ENCODE data around the gene STX12. TPM values are rescaled to one million over a fixed set of nuclear protein-coding genes. Genes with fewer than 3 reads are reported as not detected.
A peak's percentile ranks its signal among the peaks of the same experiment; 100 is the strongest.
"Not testable (repeated sequence)": the region's sequence is repeated elsewhere in the genome, so short reads cannot be mapped to it uniquely, and the experiment has no call there.

The STX12 gene
- total RNA-seq, 2 donors from 2014 or later: 49.2 to 65.0 TPM

- Histone ChIP-seq H3K4me1 (no peaks in the 10 kb centered on the region), H3K27me3 (no peaks in the 10 kb centered on the region), H3K27ac (no peak overlapping the region), H3K36me3 (peaks cover 9% of the 10 kb centered on the region), H3K9ac (ENCODE audit: low read depth in 2 of 2, low read length in 2 of 2) (no peak overlapping the region), H3K4me3 (no peak overlapping the region), H3K9me3 (no peaks in the 10 kb centered on the region)
- DNase-seq: no peak
- no peak for TF ChIP-seq CTCF (IDR thresholded peaks at IDR 0.05)
- intact Hi-C loops (cut with DNase I): no loop called here
Measured at GRCh38 chr1:27849951-27850350, 76.9 kb downstream of the STX12 start.

GRCh38 chr1:27855085-27855484 is 82.1 kb downstream of the STX12 start:
- Histone ChIP-seq H3K27ac (no peak overlapping the region), H3K36me3 (no peaks in the 10 kb centered on the region), H3K4me3 (no peak overlapping the region), H3K9me3 (no peaks in the 10 kb centered on the region), H3K4me1 (no peaks in the 10 kb centered on the region), H3K27me3 (no peaks in the 10 kb centered on the region), H3K9ac (ENCODE audit: low read depth in 2 of 2, low read length in 2 of 2) (no peak overlapping the region)
- no peak for TF ChIP-seq CTCF (IDR thresholded peaks at IDR 0.05)
- no peak for DNase-seq
- intact Hi-C loops (cut with DNase I): no loop called here

- Histone ChIP-seq H3K9me3 (no peaks in the 10 kb centered on the region), H3K27me3 (no peaks in the 10 kb centered on the region), H3K9ac (ENCODE audit: low read depth in 2 of 2, low read length in 2 of 2) (no peak overlapping the region), H3K4me3 (no peak overlapping the region), H3K36me3 (no peaks in the 10 kb centered on the region), H3K27ac (no peak overlapping the region), H3K4me1 (no peaks in the 10 kb centered on the region)
- TF ChIP-seq CTCF (IDR thresholded peaks at IDR 0.05): no peak
- no peak for DNase-seq
- intact Hi-C loops (cut with DNase I): no loop called here
Measured at GRCh38 chr1:27856561-27857343, 83.7 kb downstream of the STX12 start.

- intact Hi-C loops (cut with DNase I); H3K4me3 ChIP-seq; H3K9ac ChIP-seq (ENCODE audit: low read depth in 2 of 2, low read length in 2 of 2); H3K4me1 ChIP-seq; H3K27ac ChIP-seq; H3K36me3 ChIP-seq; H3K9me3 ChIP-seq; H3K27me3 ChIP-seq; DNase-seq: not testable (repeated sequence)
Measured at GRCh38 chr1:27857552-27857951, 84.5 kb downstream of the STX12 start.

- peak overlapping the region in 1 of 2 donors; percentile 27 for H3K9ac ChIP-seq (ENCODE audit: low read depth in 2 of 2, low read length in 2 of 2)
- no peaks in the 10 kb centered on the region for H3K27me3 ChIP-seq
- H3K27ac ChIP-seq: no peak overlapping the region
- peak; percentile 92 for DNase-seq
- H3K36me3 ChIP-seq: no peaks in the 10 kb centered on the region
- no peaks in the 10 kb centered on the region for H3K4me1 ChIP-seq
- intact Hi-C loops (cut with DNase I): loop anchor here (2.0 kb wide), 1 partner anchor 120 kb away; no protein-coding TSS in a partner anchor
- H3K4me3 ChIP-seq: no peak overlapping the region
- H3K9me3 ChIP-seq: no peaks in the 10 kb centered on the region
- TF ChIP-seq CTCF (IDR thresholded peaks at IDR 0.05): peak; percentile 99
Measured at GRCh38 chr1:27858072-27858948, 85.3 kb downstream of the STX12 start.

All from colonic mucosa (tissue), 4 donors.